ENCODE measurements around the gene SETD6.

- no peak for TF ChIP-seq GATA2 (IDR thresholded peaks at IDR 0.05; ENCODE audit: low read depth, low read length)
- TF ChIP-seq GATA3 (IDR thresholded peaks at IDR 0.05; ENCODE audit: low read depth, low read length) = no peak
These were observed 18.6 kb downstream of the SETD6 start for GRCh38 chr16:58533751-58534470.

All from SH-SY5Y (cell line).